Stomach (tissue), 4 donors: ENCODE results near the gene MTRF1.

Source experiments
- POLR2AphosphoS5 ChIP-seq, 3 donors: sonication (generic); formaldehyde crosslinking; IDR thresholded peaks; one replicate each; pipeline ENCODE4 v1.6.1; 2016; ENCODE audit warnings: antibody characterized with exemption in 3 of 3
- TF ChIP-seq, protein P1 (sequence below), 7 experiments: fragments of 450-650 bp in 4 of 7; fragments of 200-600 bp in 3 of 7; sonication (generic) in 3 of 7; IDR thresholded peaks; one replicate each; pipeline ENCODE4 v1.5.1; 2016 to 2019; ENCODE audit warnings: antibody characterized with exemption in 7 of 7, control low read depth in 2 of 7, mild to moderate bottlenecking in 1 of 7

DNA sequence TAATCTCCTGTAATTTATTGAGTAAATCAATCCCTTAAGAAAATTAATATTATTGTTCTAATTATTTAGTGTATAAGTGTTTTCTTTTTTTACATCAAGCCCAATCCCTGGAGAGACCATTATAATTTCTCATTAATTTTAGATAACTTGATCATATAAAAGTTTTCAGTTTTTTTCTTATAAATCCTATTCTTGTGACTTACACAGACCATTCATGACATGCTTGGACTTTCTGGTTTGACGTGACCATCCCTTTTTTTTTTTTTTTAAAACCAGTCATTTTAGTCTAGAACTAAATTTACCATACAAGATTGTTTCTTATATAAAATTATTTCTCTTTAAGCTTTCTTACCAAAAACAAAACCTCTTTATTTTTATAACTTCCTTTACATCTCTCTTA is 5.4 kb upstream of the MTRF1 start:
- TF ChIP-seq, protein P1, sequence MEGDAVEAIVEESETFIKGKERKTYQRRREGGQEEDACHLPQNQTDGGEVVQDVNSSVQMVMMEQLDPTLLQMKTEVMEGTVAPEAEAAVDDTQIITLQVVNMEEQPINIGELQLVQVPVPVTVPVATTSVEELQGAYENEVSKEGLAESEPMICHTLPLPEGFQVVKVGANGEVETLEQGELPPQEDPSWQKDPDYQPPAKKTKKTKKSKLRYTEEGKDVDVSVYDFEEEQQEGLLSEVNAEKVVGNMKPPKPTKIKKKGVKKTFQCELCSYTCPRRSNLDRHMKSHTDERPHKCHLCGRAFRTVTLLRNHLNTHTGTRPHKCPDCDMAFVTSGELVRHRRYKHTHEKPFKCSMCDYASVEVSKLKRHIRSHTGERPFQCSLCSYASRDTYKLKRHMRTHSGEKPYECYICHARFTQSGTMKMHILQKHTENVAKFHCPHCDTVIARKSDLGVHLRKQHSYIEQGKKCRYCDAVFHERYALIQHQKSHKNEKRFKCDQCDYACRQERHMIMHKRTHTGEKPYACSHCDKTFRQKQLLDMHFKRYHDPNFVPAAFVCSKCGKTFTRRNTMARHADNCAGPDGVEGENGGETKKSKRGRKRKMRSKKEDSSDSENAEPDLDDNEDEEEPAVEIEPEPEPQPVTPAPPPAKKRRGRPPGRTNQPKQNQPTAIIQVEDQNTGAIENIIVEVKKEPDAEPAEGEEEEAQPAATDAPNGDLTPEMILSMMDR (IDR thresholded peaks at IDR 0.05), result no peak
- TF ChIP-seq POLR2AphosphoS5 (IDR thresholded peaks at IDR 0.05), result no peak
